HT1080 (cell line): ENCODE measurements around the gene KNDC1. TPM values are rescaled to one million over a fixed set of nuclear protein-coding genes. Genes with fewer than 3 reads are reported as not detected.

ENCODE experiments used
- DNase-seq: peaks from one replicate; pipeline ENCODE4 v3.0.0-alpha.2; 2015; ENCODE audit warnings: low read depth
- total RNA-seq: library from RNA; depleted of rRNA; stranded (reverse); fragments of >200 nt; shearing (Covaris generic); gene quantifications from 2 replicates; pipeline ENCODE4 v1.2.3, GENCODE V29; 2014

The KNDC1 gene
- total RNA-seq, 1 experiment from 2014 or later: not detected

DNA sequence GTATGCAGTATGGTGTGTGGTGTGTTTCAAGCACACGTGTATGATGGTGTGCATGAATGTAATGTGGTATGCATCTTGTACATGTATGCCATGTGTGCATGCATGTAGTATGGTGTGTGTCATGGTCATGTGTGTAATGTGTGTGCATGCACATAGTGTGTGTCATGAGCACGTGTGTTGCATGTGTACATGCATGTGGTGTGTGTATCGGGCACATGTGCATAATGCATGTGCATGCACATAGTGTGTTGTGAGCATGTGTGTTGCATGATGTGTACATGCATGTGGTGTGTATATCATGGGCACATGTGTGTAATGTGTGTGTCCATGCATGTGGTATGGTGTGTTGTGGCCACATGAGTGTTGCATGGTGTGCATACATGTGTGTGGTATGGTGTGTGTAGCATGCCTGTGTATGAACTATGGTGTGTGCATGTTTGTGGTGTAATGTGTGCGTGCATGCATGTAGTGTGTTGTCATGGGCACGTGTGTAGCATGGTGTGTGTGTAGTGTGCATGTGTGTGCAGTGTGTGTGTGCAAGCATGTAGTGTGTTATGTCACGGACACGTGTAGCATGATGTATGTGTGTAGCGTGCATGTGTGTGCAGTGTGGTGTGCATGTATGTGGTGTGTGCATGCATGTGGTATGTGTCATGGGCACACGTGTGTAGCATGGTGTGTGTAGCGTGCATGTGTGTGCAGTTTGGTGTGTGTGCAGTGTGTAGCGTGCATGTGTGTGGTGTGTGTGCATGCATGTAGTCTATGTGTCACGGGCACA lies 17.6 kb downstream of the KNDC1 start:
- no peak for DNase-seq

- DNase-seq: no peak
Measured at GRCh38 chr10:133178357-133179127, 18.5 kb downstream of the KNDC1 start.

GRCh38 chr10:133179128-133179520 lies 19.1 kb downstream of the KNDC1 start:
- DNase-seq: no peak

GRCh38 chr10:133179651-133180050 lies 19.6 kb downstream of the KNDC1 start:
- DNase-seq: no peak

- DNase-seq: no peak
Measured at GRCh38 chr10:133180192-133180964, 20.4 kb downstream of the KNDC1 start.

DNA sequence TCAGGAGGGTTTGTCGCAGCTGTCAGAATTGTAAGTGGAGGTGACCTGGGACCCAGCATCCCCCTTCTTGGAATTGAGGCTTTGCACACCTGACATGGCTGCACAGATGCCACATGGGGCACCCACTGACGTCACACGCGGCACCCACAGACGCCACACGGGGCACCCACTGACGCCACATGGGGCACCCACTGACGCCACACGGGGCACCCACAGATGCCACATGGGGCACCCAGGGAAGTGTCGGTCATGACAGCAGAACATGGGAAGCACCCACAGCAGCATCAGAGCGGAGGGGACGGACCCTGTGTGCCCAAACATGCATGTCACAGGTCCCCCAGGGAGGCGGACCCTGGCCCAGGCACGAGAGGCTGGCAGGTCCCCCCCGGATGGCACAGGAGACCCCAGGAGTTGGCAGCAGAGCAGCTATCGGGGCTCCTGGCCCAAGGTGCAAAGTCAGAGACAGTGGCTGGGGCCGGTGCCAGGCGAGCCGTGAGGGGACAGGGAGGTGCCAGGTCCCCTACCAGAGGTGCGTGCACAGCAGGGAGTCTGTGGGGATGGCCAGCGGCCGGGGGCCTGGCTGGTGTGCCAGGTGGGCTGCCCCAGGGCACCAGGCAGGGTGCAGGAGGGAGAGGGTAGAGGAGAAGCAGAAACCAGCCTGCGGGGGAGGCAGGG lies 21.1 kb downstream of the KNDC1 start:
- DNase-seq: no peak

GRCh38 chr10:133182190-133182589 lies 22.2 kb downstream of the KNDC1 start:
- DNase-seq: no peak

DNA sequence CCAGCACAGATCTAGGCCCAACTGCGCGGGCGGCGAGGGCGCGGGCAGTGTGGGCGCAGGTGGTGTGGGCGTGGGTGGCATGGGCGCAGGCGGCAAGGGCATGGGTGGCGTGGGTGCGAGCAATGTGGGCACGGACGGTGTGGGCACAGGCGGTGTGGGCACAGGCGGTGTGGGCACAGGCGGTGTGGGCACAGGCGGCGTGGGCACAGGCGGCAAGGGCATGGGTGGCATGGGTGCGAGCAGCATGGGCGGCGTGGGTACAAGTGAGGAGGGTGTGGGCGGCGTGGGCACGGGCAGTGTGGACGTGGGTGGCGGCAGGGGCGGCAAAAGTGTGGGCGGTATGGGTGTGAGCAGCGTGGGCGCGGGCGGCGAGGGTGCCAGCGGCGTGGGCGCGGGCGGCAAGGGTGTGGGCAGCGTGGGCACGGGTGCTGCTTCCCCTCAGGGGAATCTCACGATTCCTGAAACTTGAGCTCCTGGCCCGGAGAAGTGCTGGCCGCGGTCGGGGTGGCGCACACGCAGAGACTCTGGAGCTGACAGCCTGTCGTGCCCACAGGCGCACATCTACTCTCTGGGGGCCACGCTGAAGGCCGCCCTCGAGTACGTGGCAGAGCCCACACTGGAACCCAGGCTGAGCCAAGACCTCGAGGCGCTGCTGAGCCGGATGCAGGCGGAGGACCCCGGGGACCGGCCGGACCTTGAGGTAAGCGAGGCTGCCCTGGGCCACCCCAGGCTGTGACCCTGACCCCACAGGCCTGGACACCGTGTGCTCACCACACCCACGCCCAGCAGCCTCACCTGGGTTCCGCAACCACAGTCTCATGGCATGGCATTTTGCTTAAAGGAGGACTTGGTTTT lies 23.0 kb downstream of the KNDC1 start:
- DNase-seq: no peak

DNA sequence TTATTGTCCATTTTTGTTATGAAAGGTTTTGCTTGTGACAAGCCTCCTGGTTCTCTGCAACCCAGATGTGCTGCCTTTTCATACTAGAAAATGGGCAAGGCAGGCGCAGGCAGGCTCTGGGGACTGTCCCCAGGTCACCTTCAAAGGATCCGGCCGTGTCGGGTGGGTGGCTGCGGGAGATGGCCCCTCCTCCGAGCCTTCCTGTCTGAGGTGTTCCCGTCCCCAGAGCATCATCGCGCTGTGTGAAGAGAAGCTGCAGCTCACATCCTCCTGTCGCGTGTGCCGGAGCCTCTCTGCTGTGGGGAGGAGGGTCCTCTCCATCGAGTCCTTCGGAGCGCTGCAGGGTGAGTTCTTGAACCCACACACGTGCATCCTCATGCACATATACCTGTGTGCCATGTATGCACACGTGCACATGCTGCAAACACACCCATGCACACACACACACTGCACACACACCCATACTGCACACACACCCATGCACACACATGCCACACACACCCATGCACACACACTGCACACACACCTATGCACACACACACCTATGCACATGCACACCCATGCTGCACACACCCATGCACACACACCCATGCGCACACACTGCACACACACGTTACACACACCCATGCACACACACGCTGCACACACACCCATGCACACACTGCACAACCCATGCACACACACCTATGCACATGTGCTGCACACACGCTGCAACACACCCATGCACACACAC lies 23.8 kb downstream of the KNDC1 start:
- no peak for DNase-seq

- DNase-seq: no peak
Measured at GRCh38 chr10:133184591-133185244, 24.7 kb downstream of the KNDC1 start.

GRCh38 chr10:133185421-133185820 lies 25.4 kb downstream of the KNDC1 start:
- DNase-seq: no peak

DNA sequence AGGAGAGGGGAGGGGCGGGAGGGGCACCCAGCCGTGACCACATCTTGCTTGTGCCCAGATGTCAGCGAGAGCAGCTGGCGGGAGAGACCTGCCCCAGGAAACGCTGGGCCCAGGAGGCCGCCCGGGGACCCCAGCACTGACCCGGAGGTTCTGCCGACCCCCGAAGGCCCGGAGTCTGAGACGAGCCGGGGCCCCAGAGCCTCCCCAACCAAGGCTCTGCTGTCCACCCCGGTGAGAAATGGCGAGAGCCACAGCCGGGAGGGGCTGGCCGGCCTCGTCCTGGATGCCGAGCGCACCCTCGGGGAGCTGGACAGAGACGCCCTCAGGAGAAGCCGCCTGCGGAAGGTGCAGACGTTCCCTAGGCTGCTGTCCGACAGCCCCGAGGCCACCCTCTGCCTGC lies 25.9 kb downstream of the KNDC1 start:
- no peak for DNase-seq

- no peak for DNase-seq
Measured at GRCh38 chr10:133186416-133187090, 26.5 kb downstream of the KNDC1 start.

DNA sequence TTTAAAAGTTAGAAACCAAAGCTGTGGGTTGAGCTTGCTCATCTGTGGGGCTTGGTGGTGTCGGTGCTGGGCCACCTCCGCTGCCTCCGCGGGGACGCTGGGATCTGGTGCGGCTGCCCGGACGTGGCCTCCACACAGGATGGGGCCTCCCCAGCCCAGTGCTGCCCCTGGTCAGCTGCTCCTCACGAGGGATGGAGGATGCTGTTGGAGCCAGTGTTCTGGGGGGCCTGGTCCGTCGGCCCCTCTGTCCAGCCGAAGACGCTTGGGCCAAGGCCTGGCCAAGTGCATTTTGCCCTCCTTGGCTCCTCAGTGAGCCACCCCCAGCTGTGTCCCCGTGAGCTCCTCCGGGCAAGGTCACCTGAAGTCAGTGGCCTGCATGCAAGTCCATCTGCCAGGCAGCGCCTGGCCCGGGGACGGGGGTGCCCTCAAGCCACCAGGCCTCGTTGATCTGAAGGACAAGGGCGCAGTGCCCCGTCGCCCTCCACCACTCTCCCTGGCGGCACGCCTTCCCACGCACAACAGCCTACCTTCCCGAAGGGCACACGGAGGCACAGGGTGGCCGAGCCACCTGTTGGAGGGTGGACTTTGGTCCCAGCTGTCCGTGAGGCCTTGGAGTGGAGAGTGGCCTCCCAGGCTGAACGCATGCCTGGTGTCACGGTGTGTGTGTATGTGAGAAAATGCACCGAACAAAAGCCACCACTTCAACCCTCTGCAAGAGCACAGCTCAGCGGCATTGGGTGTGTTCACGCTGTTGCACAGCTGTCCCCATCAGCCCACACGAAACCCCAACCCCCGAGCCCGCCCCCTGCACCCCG lies 27.3 kb downstream of the KNDC1 start:
- no peak for DNase-seq

DNA sequence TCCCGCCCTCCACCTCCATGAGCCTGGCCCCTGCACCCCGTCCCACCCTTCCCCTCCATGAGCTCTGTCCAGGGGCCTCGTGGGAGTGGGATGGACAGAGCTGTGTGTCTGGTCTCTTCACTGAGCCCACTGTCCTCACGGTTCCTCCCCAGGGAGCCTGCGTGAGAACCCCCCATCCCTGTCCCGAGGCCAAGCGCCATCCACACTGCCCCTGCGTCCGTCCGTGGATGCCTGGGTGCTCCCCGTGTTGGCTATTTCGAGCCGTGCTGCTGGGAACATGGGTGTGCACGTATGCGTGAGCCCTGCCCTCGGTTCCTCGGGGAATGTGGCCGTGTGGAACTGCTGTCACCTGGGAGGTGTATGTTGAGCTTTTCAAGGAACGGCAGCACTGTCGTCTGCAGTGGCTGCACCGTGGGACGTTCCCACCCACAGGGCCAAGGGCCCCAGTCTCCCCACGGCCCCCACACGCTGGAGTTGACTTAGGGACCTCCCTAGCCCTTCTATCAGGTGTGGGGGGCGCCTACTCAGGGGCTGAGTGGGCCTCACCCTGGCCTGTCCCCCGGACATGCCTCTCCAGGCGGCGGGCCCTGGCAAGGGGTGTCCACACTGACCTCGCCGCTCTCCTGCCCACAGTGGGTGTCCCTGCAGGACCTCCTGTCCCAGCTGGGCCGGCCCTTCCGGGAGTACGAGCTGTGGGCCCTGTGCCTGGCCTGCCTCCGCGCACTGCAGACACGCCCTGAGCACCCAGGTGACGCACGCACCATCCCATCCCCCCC lies 28.1 kb downstream of the KNDC1 start:
- DNase-seq: no peak

GRCh38 chr10:133189256-133189655 lies 29.2 kb downstream of the KNDC1 start:
- DNase-seq: no peak

DNA sequence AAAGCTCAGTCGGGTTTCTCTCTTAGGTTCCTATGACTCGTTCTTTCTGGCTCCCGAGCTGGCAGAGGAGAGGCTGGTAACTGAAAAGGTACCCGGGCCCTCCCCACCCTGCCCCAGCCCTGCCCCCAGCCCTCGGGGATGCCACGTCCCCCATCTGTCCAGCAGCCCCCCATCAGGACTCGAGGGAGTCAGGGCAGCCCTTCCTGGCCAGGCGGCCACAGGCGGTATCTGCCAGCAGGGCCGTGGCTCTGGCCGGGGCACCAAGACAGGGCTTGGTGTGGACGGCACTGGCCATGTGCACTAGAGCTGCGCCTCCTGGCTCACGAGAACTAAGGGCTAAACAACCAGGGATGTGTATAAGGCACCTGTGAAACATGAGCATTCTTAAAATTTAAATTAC lies 29.7 kb downstream of the KNDC1 start:
- no peak for DNase-seq
